IPS-11a (cell line): ENCODE measurements around the gene RAB14.

Source experiments
- H3K4me3 ChIP-seq: one replicate; pipeline ENCODE4 v1.5.1; 2013; ENCODE audit warnings: low read depth, low read length, control low read depth

The RAB14 gene

DNA sequence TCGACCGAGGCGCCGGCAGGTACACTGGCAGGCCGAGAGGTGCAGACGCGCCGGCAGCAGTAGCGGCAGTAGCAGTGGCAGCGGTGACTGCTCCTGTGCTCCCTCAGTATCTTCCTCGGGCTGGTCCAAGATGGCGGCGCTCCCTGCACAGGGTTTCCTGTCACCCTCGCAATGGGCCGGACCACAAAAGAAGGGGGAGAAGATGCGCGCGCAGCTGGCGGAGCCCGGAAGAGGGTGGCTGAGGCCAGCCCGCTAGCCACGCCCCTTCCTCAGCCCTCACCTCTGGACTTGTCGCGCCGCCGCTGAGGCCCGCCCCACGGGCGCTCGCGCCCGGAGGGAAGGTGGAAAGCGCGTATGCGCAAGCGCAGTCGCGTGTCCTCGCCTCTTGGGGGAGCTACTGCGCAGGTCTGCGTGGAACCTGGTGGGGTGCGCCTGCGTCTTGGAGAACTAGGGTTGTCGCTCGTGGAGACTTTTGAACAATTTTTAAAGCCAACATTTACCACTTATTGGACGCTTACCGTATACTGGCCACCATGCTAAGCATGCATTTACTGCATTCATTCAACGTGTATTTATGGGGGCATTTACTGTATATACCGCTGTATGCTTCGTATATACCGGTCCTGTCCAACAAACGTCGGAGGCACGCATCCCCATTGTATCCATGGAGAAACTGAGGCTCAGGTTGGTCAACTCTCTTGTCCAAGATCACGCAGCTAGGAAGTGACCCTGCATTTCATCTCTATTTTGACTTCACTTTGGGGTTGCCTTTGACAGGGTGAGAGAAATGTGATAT is at the start of gene RAB14:
TSS of gene RAB14 (minus strand) at position 132 of the 796 bp plus-strand sequence. CDS start 8,457 bp downstream, outside the sequence.
- H3K4me3 ChIP-seq: peak within 1 kb of the TSS; percentile 86

GRCh38 chr9:121249563-121249962 is 47.9 kb upstream of the RAB14 start:
- no peak overlapping the region for H3K4me3 ChIP-seq

- no peak overlapping the region for H3K4me3 ChIP-seq
Observed at GRCh38 chr9:121246821-121247561, 45.3 kb upstream of the RAB14 start.

DNA sequence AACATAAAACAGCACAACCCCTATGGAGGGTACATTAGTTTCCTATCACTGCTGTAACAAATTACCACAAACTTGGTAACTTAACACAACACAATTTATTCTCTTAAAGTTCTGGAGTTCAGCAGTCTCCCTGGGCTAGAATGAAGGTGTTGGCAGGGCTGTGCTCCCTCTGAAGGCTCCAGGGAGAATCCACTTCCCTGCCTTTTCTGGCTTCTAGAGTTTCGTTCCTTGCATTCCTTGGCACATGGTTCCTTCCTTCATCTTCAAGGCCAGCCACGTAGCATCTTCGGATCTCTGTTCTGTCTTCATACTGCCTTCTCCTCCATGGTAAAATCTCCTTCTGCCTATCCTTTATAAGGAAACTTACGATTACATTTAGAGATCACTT is 41.3 kb upstream of the RAB14 start:
- no peak overlapping the region for H3K4me3 ChIP-seq

DNA sequence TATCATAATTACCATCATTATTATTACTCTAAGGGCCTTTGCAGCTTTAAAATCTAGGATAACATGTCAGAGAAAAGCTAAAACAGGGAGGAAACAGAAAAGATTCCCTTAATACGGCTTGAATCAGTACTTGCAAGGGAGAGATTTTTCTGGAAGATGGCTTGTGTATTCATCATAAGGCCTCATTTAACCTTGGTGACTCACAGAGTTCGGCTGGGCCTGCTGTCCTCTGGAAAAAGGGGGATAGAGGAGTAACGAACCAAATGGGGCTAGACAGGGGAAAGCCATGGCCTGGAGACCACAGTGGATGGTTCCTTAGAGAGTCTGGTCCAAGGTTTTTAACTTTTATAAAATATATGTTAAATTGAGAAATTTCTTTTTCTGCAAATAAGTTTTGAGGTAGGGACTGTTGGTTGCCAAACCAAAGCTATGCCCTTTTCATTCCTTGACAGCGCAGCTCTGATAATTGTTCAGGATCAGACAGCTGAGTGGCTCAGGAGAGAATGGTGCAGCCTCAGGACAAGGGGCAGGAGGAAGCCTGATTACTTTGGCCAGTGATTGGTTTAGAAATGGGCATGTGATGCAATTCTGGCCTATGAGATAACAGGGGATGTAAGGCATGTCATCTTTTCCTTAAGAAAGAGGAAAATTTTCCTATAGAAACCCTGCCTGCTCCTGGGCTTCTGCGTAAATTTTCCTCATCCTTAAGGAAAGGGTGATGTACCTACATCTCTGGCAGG is 40.7 kb upstream of the RAB14 start:
- no peak overlapping the region for H3K4me3 ChIP-seq

GRCh38 chr9:121240472-121241135 is 38.9 kb upstream of the RAB14 start:
- H3K4me3 ChIP-seq: no peak overlapping the region

DNA sequence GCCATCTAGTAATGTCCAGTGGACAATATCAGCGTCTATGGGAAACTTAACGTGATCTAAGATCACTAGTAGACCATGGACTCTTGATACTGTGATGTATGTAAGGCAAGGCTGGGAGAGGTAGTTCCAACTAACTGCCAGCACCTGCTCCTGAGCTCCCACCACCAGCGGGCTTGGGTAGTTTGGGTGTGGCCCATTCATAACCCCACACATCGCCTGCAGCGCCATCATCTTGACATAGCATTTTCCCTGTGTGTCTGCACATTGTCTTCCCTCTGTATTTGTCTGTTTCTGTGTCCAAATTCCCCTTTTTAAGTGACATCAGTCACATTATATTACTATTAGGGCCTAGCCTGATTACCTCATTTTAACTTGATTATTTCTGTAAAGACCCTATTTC is 38.2 kb upstream of the RAB14 start:
- no peak overlapping the region for H3K4me3 ChIP-seq

DNA sequence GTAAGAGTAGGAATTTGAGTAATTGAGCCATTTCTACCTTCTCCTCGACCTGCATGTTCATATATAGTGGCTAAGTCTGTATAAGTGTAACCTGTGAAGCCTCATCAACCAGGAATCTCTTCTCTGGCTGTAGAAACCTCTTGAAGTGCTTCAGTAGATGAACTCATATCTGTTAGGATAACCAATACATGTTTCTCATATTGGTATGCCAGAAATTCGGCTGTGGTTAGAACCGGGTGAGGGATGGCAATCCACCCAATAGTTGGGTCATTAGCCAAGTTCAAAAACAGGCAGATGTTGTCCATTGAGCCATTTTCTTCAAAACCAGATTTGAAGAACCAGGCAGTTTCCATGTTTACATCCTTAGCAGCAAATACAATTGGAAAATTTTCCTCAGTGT is 37.4 kb upstream of the RAB14 start:
- H3K4me3 ChIP-seq: no peak overlapping the region

DNA sequence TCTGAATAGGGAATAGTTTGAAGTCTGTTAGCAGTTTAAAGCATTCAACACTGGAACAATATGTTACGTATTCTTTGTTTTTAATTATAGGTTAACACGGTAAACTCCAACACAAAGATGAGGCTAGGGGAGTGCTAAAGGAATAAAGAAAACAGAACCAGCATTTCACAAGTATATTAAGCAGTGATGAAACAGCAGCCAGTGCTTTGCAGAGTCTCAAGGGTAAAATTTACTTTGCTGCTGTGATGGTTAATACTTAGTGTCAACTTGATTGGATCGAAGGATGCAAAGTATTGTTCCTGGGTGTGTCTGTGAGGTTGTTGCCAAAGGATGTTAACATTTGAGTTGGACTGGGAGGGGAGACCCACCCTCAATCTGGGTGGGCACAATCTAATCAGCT is 36.2 kb upstream of the RAB14 start:
- no peak overlapping the region for H3K4me3 ChIP-seq

DNA sequence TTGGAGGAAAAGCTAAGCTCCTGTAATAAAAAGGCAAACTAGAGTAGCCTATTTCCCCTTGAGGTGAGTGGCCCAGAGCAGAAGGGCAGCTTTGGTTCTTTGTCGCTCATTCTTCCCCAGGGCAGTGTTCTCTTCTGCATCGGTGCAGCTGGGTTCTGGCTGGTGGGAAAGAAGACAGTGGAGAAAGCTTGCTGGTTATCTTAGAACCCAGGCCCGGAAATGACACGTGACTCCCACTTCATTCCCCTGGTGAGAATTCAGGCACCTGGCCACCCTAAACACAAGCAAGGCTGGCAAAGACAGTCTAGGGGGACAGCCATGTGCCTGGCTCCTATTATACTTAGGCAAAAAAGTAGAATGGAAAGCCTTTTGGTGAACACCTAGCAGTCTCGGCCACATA is 33.8 kb upstream of the RAB14 start:
- H3K4me3 ChIP-seq: no peak overlapping the region

- H3K4me3 ChIP-seq: no peak overlapping the region
Observed at GRCh38 chr9:121234832-121235161, 33.1 kb upstream of the RAB14 start.

- H3K4me3 ChIP-seq: no peak overlapping the region
Observed at GRCh38 chr9:121233906-121234831, 32.5 kb upstream of the RAB14 start.

- H3K4me3 ChIP-seq: no peak overlapping the region
Observed at GRCh38 chr9:121232251-121232650, 30.6 kb upstream of the RAB14 start.

GRCh38 chr9:121230256-121230655 is 28.6 kb upstream of the RAB14 start:
- H3K4me3 ChIP-seq: no peak overlapping the region

GRCh38 chr9:121227862-121228261 is 26.2 kb upstream of the RAB14 start:
- no peak overlapping the region for H3K4me3 ChIP-seq

DNA sequence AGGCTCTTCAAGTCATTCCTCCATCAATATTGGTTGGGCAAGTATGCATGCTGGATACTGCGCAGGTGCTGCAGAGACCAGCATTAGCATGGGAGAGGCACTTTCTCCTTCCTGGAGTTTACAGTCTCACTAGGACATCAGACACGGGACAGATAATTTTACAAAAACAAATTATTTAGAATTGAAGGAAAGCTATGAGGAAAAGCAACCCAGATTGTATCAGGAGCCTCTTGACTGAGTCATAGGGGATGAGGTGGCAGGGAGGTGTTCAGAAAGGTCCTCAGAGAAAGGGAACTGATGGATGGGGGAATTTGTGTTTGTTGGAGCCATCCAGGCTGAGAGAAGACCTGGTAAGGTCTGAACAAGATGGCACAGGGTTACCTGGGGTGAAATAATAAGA is 24.5 kb upstream of the RAB14 start:
- H3K4me3 ChIP-seq: no peak overlapping the region

GRCh38 chr9:121225240-121225639 is 23.6 kb upstream of the RAB14 start:
- no peak overlapping the region for H3K4me3 ChIP-seq

- H3K4me3 ChIP-seq: no peak overlapping the region
Observed at GRCh38 chr9:121222524-121223171, 21.0 kb upstream of the RAB14 start.

GRCh38 chr9:121221664-121222055 is 20.0 kb upstream of the RAB14 start:
- no peak overlapping the region for H3K4me3 ChIP-seq
